GM19238 (cell line): Measurements from ENCODE around the gene FAM118A.
"Not testable (repeated sequence)": the region's sequence is repeated elsewhere in the genome, so short reads cannot be mapped to it uniquely, and the experiment has no call there.

Source experiments
- DNase-seq: peaks from one replicate; pipeline ENCODE4 v3.0.0; 2011; ENCODE audit warnings: low spot score; ENCODE audit not compliant: insufficient read length

FAM118A gene

GRCh38 chr22:45329530-45329936 lies 19.8 kb downstream of the FAM118A start:
- DNase-seq: no peak

GRCh38 chr22:45330548-45330947 lies 20.8 kb downstream of the FAM118A start:
- DNase-seq: no peak

DNA sequence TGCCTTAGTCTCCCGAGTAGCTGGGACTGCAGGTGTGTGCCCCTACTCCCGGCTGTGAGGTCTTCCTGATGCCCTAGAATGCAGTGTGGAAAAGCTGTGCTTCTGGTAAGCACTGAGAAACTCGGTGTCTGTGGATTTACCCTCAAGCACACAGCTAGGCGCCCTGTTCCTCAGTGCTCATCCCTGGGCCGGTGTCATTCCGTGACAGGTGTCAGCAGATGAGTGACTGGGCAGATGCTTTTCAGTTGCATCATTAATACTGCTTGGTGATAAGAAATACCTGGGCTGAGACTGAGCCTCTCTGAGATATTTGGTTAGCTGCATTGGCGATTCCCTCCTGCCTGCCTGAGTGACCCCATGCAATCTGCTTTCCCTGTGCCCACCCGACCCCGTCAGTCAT lies 21.8 kb downstream of the FAM118A start:
- DNase-seq: no peak

DNA sequence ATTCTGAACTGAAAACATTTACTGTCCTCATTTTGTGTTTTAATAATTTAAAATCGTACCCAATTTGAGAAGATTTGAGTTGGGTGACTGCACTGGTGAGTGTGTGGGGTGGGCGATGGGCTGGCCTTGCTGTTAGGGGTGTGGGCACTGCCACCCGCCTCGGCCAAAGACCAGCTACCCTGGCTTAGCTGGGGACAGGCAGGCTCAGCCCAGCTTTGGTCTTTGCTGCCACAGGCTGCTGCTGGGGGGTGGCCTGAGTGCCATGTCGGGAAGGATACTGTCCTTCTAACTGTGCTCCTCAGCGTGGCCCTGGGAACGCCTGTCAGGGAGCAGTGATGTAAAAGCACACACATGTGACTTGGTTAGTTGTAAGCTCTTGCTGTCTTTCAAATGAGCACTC lies 22.3 kb downstream of the FAM118A start:
- no peak for DNase-seq

DNA sequence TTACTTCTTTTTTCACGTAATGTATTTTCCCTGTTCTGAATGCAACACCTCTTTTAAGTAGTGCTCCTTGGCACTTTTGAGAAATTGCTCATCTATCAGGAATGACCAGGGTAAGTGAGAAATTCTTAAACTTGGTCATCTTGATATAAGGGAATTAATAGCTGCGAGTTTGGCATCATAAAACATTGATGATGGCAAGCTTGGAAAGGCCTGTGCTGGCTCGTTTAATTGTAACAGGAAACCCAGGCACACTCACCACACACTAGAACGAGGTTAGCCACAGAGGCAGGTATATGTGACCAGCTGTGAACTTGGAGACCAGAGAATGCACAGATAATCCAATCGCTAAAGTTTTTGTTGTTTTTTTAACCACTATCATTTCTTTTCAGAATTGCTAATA lies 24.3 kb downstream of the FAM118A start:
- no peak for DNase-seq

- no peak for DNase-seq
These were observed 24.8 kb downstream of the FAM118A start for GRCh38 chr22:45334528-45334927.

- no peak for DNase-seq
These were observed 25.5 kb downstream of the FAM118A start for GRCh38 chr22:45335021-45335818.

DNA sequence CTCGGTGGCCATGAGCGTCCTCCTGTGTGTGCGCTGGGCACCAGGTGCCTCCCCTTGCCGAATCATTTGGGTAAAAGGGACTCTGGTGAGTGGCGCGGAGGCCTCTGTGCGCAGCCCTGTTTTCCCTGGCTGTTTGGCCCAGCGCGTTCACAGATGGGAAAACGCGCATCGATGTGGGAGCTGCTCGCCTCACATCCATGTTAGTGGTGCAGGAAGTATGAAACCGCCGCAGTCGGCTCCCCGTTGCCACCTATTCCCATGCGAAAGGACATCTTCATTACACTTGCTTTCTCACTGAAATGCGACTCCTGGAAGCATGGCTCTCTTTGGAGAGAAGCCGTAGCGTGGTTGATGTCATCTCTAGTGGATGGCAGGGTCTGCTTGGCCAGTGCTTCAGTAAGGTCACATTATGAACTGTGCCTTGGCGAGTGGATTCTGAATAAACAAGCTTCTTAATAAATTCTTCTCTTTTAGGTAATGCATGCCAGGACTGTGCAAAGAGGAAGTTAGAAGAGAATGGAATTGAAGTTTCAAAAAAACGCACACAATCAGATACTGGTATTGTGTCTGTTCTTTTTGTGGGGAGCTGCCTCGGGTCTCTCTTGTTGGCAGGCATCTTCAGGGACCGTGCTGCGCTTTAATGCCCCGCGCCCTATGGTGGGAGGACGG lies 26.3 kb downstream of the FAM118A start:
- DNase-seq: no peak

GRCh38 chr22:45336971-45337431 lies 27.3 kb downstream of the FAM118A start:
- DNase-seq: no peak

- no peak for DNase-seq
These were observed 27.8 kb downstream of the FAM118A start for GRCh38 chr22:45337536-45337935.

DNA sequence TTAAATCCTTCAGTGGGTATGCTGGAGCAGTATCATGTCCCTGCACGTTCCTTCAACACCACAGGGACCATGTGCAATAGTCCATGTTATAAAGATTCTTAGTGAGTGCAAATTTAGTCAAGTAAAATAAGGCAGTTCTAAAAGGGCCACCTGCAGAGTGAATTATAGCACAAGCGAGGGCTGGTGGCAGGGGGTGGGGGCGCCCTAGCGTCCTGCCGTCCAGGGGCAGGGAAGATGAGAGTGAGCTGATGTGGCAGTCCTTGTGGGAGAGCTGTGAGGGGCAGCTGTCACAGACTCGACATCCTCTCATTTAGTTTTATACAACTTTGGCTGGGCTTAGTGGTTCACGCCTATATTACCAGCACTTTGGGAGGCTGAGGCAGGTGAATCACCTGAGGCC lies 29.1 kb downstream of the FAM118A start:
- DNase-seq: no peak

- DNase-seq: no peak
These were observed 30.6 kb downstream of the FAM118A start for GRCh38 chr22:45340323-45340722.

- no peak for DNase-seq
These were observed 31.8 kb downstream of the FAM118A start for GRCh38 chr22:45341498-45341897.

GRCh38 chr22:45343143-45343542 lies 33.4 kb downstream of the FAM118A start:
- no peak for DNase-seq

- DNase-seq: no peak
These were observed 34.6 kb downstream of the FAM118A start for GRCh38 chr22:45344334-45344733.

- DNase-seq: no peak
These were observed 40.2 kb downstream of the FAM118A start for GRCh38 chr22:45349916-45350315.

GRCh38 chr22:45351956-45352355 lies 42.2 kb downstream of the FAM118A start:
- DNase-seq: no peak

GRCh38 chr22:45352757-45353156 lies 43.0 kb downstream of the FAM118A start:
- DNase-seq: not testable (repeated sequence)

DNA sequence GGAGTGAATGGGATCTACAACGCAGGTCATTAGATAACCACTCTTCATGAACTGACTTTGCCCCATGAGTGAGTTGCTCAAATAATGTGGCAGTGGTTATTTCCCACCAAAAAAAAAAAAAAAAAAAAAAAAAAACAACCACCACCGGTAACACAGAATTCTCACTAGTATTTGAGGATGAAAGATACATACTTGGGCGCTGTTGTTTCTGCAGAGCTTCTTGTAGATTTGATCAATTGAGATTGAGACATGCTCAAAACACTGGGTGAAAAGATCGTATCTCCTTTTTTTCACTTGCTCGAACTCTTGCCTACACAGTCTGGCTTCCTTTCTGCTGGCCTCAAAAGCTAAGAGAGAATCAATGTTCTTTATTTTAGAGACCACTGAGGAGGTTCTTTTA lies 44.1 kb downstream of the FAM118A start:
- DNase-seq: no peak

DNA sequence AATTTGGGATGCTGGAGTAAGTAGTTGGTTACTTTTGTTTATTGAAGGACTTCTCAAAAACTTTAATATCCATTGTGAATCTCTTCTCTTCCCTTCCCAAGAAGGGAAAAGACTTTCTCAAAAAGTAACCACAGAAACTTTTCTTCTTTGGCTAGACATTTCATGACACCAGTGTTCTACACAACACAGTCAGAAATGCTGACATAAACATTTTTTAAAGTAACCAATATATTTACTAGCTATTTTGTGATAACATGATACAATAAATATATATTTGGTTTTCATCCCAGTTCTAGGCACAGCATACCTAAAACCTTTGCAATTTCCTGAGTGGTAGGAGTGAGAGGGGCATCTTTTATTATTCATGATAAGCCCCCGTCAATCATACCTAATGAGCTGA lies 47.8 kb downstream of the FAM118A start:
- DNase-seq: no peak

GRCh38 chr22:45358127-45358526 lies 48.4 kb downstream of the FAM118A start:
- DNase-seq: no peak

DNA sequence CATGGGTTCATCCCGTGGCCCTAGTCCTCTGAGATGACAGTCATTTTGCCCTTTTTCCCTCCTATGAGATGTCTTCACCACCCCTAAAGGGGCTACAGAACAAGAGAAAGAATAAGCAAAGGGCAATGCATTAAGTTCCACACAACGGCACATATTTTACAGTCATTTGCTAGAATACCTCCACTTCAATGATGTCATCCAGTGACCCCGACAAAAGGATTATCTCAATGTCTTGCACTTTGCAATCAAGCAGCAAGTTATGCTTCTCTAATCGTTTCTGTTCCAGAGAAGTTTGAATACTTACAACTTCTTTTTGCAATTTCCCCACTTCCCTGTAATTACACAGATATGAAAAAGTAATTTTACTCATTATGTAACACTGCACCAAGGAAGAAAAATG lies 49.9 kb downstream of the FAM118A start:
- DNase-seq: no peak

GRCh38 chr22:45366713-45367112 lies 57.0 kb downstream of the FAM118A start:
- DNase-seq: no peak
